Kidney (tissue), 14 donors: ENCODE data around the gene ASIP. TPM values are rescaled to one million over a fixed set of nuclear protein-coding genes. Genes with fewer than 3 reads are reported as not detected.

ENCODE experiments used
- DNase-seq, 5 donors: peaks; one replicate each; pipeline ENCODE4 v3.0.0-alpha.2; 2013 to 2020
- FAIRE-seq: peaks from 2 replicates; lab custom pipeline; 2012; peaks lifted over from hg19 to GRCh38; lab: Jason Lieb, UNC
- H3K27ac ChIP-seq, 2 donors: one replicate each; pipeline ENCODE4 v1.7.0; 2013; ENCODE audit warnings: low read depth in 2 of 2, low read length in 2 of 2, inconsistent platforms in 1 of 2
- H3K27me3 ChIP-seq: one replicate; pipeline ENCODE4 v1.7.1; 2013; ENCODE audit warnings: low read length, inconsistent platforms; ENCODE audit not compliant: control insufficient read depth, insufficient read depth
- H3K36me3 ChIP-seq, 3 donors: one replicate each; pipeline versions ENCODE4 v1.7.0 to v1.7.1; 2013; ENCODE audit warnings: low read length in 3 of 3, control low read depth in 1 of 3, inconsistent platforms in 1 of 3; ENCODE audit not compliant: insufficient read depth in 3 of 3, control insufficient read depth in 2 of 3
- H3K4me1 ChIP-seq, 3 donors: one replicate each; pipeline versions ENCODE4 v1.7.0 to v1.7.1; 2013; ENCODE audit warnings: low read length in 3 of 3, inconsistent platforms in 1 of 3, low read depth in 1 of 3; ENCODE audit not compliant: control insufficient read depth in 2 of 3, insufficient read depth in 2 of 3
- H3K4me3 ChIP-seq, 3 donors: one replicate each; pipeline versions ENCODE4 v1.7.0 to v1.8.1; 2013; ENCODE audit warnings: low read length in 3 of 3, control low read depth in 1 of 3, inconsistent platforms in 1 of 3
- H3K9ac ChIP-seq, 3 donors: one replicate each; pipeline versions ENCODE4 v1.7.0 to v1.7.1; 2013; ENCODE audit warnings: low read length in 3 of 3, control low read depth in 1 of 3, inconsistent platforms in 1 of 3
- H3K9me3 ChIP-seq, 3 donors: one replicate each; pipeline versions ENCODE4 v1.7.0 to v1.7.1; 2013; ENCODE audit warnings: low read length in 3 of 3, control low read depth in 1 of 3, inconsistent platforms in 1 of 3; ENCODE audit not compliant: control insufficient read depth in 2 of 3, insufficient read depth in 1 of 3
- intact Hi-C: fragments of 100-400 bp; cut with DNase I; formaldehyde crosslinking; loops from one replicate; pipeline ENCODE4 v1.11.1; 2022
- polyA plus RNA-seq: library from polyadenylated mRNA; stranded (reverse); fragments of 350-450 nt; fragmentation: Illumina TruSeq; extraction: RNeasy Lipid Tissue Mini Kit (QIAGEN cat#74804); gene quantifications from one replicate; pipeline ENCODE4 v1.2.3, GENCODE V29; 2014; ENCODE audit warnings: low read depth, low replicate concordance; ENCODE audit not compliant: insufficient read depth
- total RNA-seq: library from RNA; stranded (reverse); fragmentation: NEBNext Ultra II Directional; extraction: Animal tissue kit (Norgen Biotek cat#: 25700); gene quantifications from one replicate; pipeline ENCODE4 v1.2.1, GENCODE V29; 2021
- TF ChIP-seq, protein P1 (sequence below): IDR thresholded peaks from 3 replicates; pipeline ENCODE4 v1.5.1; 2012; ENCODE audit warnings: mild to moderate bottlenecking, moderate library complexity, borderline replicate concordance; ENCODE audit not compliant: insufficient read depth; ENCODE audit errors: extremely low read depth
- donor health status: control.
- donor health status: control.
- donor health status: control.
- donor health status: control.
- donor health status: control.
- donor health status: DM: yes; HTN: yes; CAD: no.
- donor health status: Normal renal cell carcinoma (clear cell type).

Gene ASIP
- total and polyA plus RNA-seq, 2 donors from 2014 or later: 0.84 TPM; not detected in 1

DNA sequence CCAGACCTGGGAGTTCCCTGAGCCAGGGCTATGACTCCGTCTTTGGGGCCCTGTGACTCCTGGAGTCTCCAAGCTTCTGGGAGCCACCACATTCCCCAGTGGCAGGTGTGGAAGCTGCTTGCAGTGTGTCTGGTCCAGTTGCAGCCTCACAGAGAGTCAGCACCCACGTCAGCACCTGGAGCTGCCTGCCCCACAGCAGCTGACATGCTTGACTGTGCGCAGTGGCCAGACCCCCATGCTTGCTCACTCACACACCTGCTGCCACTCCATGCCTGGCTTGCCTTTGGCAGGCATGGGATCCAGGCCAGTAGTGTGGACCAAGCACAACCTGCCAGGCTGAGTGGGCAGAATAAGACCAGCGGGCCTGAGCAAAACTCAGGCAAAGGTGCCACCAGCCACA is 31.0 kb upstream of the ASIP start:
- FAIRE-seq: no peak
- TF ChIP-seq, protein P1, sequence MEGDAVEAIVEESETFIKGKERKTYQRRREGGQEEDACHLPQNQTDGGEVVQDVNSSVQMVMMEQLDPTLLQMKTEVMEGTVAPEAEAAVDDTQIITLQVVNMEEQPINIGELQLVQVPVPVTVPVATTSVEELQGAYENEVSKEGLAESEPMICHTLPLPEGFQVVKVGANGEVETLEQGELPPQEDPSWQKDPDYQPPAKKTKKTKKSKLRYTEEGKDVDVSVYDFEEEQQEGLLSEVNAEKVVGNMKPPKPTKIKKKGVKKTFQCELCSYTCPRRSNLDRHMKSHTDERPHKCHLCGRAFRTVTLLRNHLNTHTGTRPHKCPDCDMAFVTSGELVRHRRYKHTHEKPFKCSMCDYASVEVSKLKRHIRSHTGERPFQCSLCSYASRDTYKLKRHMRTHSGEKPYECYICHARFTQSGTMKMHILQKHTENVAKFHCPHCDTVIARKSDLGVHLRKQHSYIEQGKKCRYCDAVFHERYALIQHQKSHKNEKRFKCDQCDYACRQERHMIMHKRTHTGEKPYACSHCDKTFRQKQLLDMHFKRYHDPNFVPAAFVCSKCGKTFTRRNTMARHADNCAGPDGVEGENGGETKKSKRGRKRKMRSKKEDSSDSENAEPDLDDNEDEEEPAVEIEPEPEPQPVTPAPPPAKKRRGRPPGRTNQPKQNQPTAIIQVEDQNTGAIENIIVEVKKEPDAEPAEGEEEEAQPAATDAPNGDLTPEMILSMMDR: no peak
- Histone ChIP-seq H3K27ac (no peak overlapping the region), H3K4me1 (peaks cover 0 to 3% (median 0%) of the 10 kb centered on the region in 3 donors), H3K27me3 (no peaks in the 10 kb centered on the region), H3K9me3 (peaks cover 0 to 6% (median 2%) of the 10 kb centered on the region in 3 donors), H3K4me3 (no peak overlapping the region), H3K36me3 (no peaks in the 10 kb centered on the region), H3K9ac (no peak overlapping the region)
- no peak for DNase-seq
- intact Hi-C loops: no loop called here

GRCh38 chr20:34211591-34211990 is 29.6 kb upstream of the ASIP start:
- TF ChIP-seq, protein P1: no peak
- no peak overlapping the region for H3K4me3 ChIP-seq
- no peaks in the 10 kb centered on the region for H3K36me3 ChIP-seq
- DNase-seq (no peak), FAIRE-seq (no peak)
- intact Hi-C loops: no loop called here
- peaks cover 0 to 6% (median 2%) of the 10 kb centered on the region in 3 donors for H3K9me3 ChIP-seq
- H3K4me1 ChIP-seq: peaks cover 0 to 7% (median 0%) of the 10 kb centered on the region in 3 donors
- no peak overlapping the region for H3K27ac ChIP-seq
- H3K27me3 ChIP-seq: no peaks in the 10 kb centered on the region
- no peak overlapping the region for H3K9ac ChIP-seq

DNA sequence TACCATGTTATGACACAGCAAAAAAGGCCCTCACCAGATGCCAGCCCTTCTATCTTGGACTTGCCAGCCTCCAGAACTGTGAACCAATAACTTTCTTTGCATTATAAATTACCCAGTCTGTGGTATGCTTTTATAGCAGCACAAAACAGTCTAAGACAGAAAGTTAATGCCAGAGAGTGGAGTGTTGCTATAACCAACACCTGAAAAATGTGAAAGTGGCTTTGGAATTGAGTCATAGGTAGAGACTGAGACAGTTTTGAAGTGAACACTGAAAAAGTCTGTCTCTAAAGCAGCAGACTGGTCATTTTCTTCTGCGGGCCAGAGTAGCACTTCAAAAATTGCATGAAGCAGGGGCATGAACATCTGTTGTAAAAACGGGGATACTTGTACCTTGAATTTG is 28.0 kb upstream of the ASIP start:
- H3K27ac ChIP-seq: no peak overlapping the region
- no peak for FAIRE-seq
- no peaks in the 10 kb centered on the region for H3K36me3 ChIP-seq
- H3K27me3 ChIP-seq: no peaks in the 10 kb centered on the region
- intact Hi-C loops: no loop called here
- H3K9me3 ChIP-seq: peaks cover 0 to 6% (median 2%) of the 10 kb centered on the region in 3 donors
- TF ChIP-seq, protein P1: no peak
- no peak overlapping the region for H3K9ac ChIP-seq
- peaks cover 0 to 7% (median 0%) of the 10 kb centered on the region in 3 donors for H3K4me1 ChIP-seq
- no peak overlapping the region for H3K4me3 ChIP-seq
- no peak for DNase-seq
